ENCODE measurements around the gene NAA60.
A peak's percentile ranks its signal among the peaks of the same experiment; 100 is the strongest.

Gene NAA60

GRCh38 chr16:3434373-3434772 lies 9.1 kb upstream of the NAA60 start:
- Histone ChIP-seq H3K4me1 (ENCODE audit: control insufficient read depth, insufficient read depth, low read length) (no peaks in the 10 kb centered on the region), H3K4me3 (ENCODE audit: low read depth, low read length) (no peak overlapping the region), H3K9me3 (ENCODE audit: control insufficient read depth, insufficient read depth, low read depth, low read length) (no peaks in the 10 kb centered on the region), H3K36me3 (ENCODE audit: control insufficient read depth in 2 of 2, insufficient read depth in 1 of 2, low read length in 2 of 2) (peaks cover 5 to 37% of the 10 kb centered on the region in 2 experiments; a peak in 2 of 3 replicates), H3K27ac (ENCODE audit: extremely low read depth, low read depth, low read length) (no peak overlapping the region)
- ChIA-PET CTCF (no interaction called here), POLR2A (no interaction called here)
- TF ChIP-seq KLF16 (tag by site-specific recombination; IDR thresholded peaks at IDR 0.05) (no peak), ZNF501 (tag by site-specific recombination; IDR thresholded peaks at IDR 0.05) (no peak), BCL6B (tag by site-specific recombination; IDR thresholded peaks at IDR 0.05) (no peak), OSR2 (tag by site-specific recombination; IDR thresholded peaks at IDR 0.05) (no peak), ZNF707 (tag by site-specific recombination; IDR thresholded peaks at IDR 0.05) (no peak), ZBTB21 (tag by site-specific recombination; IDR thresholded peaks at IDR 0.05) (no peak), PBX3 (CRISPR knock-in tag; IDR thresholded peaks at IDR 0.05) (no peak), ZNF202 (tag by site-specific recombination; IDR thresholded peaks at IDR 0.05; ENCODE audit: borderline replicate concordance) (no peak), ZNF701 (tag by site-specific recombination; IDR thresholded peaks at IDR 0.05) (no peak), GLI4 (tag by site-specific recombination; IDR thresholded peaks at IDR 0.05) (no peak), ZNF433 (tag by site-specific recombination; IDR thresholded peaks at IDR 0.05; ENCODE audit: low read depth) (no peak), ZNF561 (tag by site-specific recombination; IDR thresholded peaks at IDR 0.05; ENCODE audit: borderline replicate concordance) (no peak), GFI1B (tag by site-specific recombination; IDR thresholded peaks at IDR 0.05) (no peak), ZNF555 (tag by site-specific recombination; conservative IDR thresholded peaks at IDR 0.05) (no peak), SCRT1 (tag by site-specific recombination; IDR thresholded peaks at IDR 0.05; ENCODE audit: borderline replicate concordance) (no peak), ZNF560 (tag by site-specific recombination; IDR thresholded peaks at IDR 0.05; ENCODE audit: borderline replicate concordance) (no peak), ZBTB17 (tag by site-specific recombination; IDR thresholded peaks at IDR 0.05) (no peak), ZEB2 (tag by site-specific recombination; IDR thresholded peaks at IDR 0.05) (no peak), AEBP2 (tag by site-specific recombination; IDR thresholded peaks at IDR 0.05; ENCODE audit: borderline replicate concordance) (no peak), ZNF645 (tag by site-specific recombination; IDR thresholded peaks at IDR 0.05) (no peak)

GRCh38 chr16:3439637-3440036 lies 3.8 kb upstream of the NAA60 start:
- Histone ChIP-seq H3K4me1 (ENCODE audit: control insufficient read depth, insufficient read depth, low read length) (no peaks in the 10 kb centered on the region), H3K27ac (ENCODE audit: extremely low read depth, low read depth, low read length) (no peak overlapping the region), H3K9me3 (ENCODE audit: control insufficient read depth, insufficient read depth, low read depth, low read length) (no peaks in the 10 kb centered on the region), H3K4me3 (ENCODE audit: low read depth, low read length) (no peak overlapping the region), H3K36me3 (ENCODE audit: control insufficient read depth in 2 of 2, insufficient read depth in 1 of 2, low read length in 2 of 2) (peaks cover 8 to 38% of the 10 kb centered on the region in 2 experiments; a peak in 2 of 3 replicates)
- TF ChIP-seq SETDB1 (IDR thresholded peaks at IDR 0.05; ENCODE audit: insufficient read length, low read length) = peak; percentile 79
- TF ChIP-seq PRDM10 (tag by site-specific recombination; IDR thresholded peaks at IDR 0.05) = no peak
- TF ChIP-seq KLF9 (tag by site-specific recombination; IDR thresholded peaks at IDR 0.05; ENCODE audit: low read depth) = no peak
- ChIA-PET CTCF (interaction anchor here (0.6 kb wide), 1 partner anchor 100 kb away, joined by 3 read pairs; no protein-coding TSS in a partner anchor), POLR2A (no interaction called here)

All from HEK293 (cell line).